GM18907 (cell line): ENCODE results near the gene ASAH2.
"Not testable (repeated sequence)": the region's sequence is repeated elsewhere in the genome, so short reads cannot be mapped to it uniquely, and the experiment has no call there.

Source experiments
- ATAC-seq: cut with Tn5 transposase; IDR thresholded peaks from one replicate; pipeline ENCODE4 v1.9.1; 2021; ENCODE audit warnings: mild to moderate bottlenecking, moderate library complexity; ENCODE audit not compliant: unreplicated experiment

ASAH2 gene

GRCh38 chr10:50251394-50251793, at the start of gene ASAH2:
TSS of gene ASAH2 (minus strand) at chr10:50251516. CDS start at chr10:50248610, 2,906 bp downstream.
- no peak for ATAC-seq

GRCh38 chr10:50299948-50300669, 48.8 kb upstream of the ASAH2 start:
- no peak for ATAC-seq

- no peak for ATAC-seq
These were observed 44.1 kb upstream of the ASAH2 start for GRCh38 chr10:50295367-50295766.

- ATAC-seq: no peak
These were observed 43.3 kb upstream of the ASAH2 start for GRCh38 chr10:50294582-50294981.

DNA sequence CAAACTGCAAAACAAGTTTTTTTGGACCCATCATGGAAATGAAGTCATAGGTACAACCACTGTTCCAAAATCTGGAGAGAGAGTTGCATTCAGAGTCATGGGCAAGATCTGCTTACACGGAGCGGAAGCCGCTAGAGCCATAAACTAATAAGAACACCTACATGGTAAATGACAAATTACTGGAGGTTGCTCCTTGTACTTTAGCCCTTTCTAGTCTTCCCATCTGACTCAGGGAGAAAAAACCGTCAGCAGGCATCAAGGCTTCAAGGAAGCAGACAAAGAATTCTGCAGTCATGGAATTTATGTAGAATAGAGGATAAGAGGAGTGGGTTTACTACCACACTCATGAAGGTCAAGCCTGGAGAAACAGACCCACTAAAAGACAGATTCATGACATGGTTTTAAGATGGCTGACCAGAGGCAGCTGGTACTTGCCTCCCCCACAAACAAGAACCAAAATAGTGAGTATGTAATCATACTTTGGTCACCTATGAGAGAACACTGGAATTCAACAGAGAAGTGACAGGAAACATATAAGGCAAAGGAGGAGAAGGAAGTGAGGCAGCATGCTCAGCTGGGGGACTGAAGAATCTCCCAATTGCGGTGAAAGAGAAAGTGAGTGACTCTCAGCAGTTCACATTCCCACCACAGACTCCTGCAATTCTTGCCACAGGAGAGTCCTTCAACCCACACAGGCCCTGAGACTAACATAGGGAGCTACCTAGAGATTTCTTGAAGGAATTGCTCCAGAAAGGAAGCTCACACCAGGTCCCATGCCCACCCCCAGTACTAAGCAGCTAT, 42.4 kb upstream of the ASAH2 start:
- ATAC-seq: no peak

DNA sequence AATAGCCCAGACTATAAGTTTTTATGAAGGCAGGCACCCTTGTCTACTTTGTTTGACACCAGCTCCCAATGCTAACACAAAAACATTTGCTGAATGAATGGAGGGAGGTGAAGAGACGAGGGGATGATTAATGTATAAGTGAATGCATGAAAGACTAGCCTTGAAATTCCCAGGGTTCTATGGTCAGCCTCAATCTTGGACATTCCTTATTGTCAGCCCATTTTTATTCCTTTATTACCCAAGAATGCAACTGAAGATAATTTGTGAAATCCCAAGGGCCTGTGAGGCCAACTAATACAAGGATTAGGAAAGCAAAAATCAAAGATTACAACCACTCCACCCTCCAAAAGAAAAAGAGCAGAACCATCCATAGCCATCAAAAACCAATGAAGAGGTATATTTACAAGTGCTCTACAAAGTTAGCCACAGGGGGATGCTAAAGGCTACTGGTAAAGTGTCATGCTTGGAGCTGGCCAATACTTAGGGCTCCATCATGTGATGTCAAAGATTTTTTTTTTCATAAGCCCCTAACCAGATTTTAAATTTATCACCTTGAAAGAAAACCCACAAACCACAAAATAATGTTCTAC, 40.0 kb upstream of the ASAH2 start:
- no peak for ATAC-seq

DNA sequence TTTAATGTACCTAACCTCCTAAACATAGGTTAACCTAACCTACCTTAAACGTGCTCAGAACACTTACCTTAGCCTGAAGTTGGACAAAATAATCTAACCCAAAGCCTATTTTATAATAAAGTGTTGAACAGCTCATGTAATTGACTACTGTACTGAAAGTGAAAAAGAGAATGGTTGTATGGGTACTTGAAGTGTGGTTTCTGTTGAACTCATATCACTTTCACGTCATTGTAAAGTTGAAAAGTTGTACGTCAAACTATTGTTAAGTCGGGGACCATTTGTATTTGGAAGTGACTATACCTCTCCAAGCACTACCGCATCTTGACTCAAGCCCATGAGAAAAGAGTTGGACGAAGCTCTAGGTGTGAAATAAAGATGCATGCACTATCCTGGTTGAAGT, 37.9 kb upstream of the ASAH2 start:
- no peak for ATAC-seq

DNA sequence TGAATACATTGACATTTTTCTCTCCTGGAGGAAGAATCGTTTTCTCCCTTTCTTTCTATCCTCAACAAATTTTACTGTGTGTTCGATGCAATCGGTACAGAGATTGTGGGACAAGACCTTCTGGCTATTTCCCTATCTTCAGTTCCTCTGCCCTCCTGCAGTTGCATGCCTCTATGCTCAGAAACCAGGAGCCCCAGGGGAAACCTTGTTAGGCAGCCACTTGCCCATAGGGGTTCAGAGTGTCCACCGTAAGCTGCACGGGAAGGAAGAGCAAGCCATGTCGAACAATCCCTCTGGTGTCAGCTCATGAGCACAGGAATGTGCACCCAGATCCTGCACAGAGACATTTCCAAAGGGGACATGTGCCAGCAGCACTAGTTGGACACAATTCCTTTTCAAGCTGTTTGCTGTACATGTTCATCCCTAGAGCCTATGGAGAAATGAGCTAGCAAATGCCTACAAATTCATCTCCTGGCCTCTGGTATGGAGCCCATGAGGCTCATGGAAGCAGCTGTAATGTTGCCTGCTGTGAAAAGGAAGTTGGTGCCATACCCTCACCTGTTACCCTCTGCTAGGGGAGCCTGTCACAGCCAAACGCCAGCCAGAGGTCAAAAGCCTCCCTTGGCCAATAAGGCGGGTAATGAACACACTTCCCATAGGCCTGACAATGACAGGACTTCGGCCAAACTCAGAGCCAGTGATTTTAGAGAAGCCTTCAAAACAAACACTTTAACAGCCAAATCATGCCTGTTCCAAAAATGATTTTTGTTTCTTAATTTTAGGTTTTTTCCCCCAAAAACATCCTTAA, 35.9 kb upstream of the ASAH2 start:
- ATAC-seq: no peak

- ATAC-seq: no peak
These were observed 35.2 kb upstream of the ASAH2 start for GRCh38 chr10:50286517-50286916.

- ATAC-seq: no peak
These were observed 30.7 kb upstream of the ASAH2 start for GRCh38 chr10:50281967-50282522.

DNA sequence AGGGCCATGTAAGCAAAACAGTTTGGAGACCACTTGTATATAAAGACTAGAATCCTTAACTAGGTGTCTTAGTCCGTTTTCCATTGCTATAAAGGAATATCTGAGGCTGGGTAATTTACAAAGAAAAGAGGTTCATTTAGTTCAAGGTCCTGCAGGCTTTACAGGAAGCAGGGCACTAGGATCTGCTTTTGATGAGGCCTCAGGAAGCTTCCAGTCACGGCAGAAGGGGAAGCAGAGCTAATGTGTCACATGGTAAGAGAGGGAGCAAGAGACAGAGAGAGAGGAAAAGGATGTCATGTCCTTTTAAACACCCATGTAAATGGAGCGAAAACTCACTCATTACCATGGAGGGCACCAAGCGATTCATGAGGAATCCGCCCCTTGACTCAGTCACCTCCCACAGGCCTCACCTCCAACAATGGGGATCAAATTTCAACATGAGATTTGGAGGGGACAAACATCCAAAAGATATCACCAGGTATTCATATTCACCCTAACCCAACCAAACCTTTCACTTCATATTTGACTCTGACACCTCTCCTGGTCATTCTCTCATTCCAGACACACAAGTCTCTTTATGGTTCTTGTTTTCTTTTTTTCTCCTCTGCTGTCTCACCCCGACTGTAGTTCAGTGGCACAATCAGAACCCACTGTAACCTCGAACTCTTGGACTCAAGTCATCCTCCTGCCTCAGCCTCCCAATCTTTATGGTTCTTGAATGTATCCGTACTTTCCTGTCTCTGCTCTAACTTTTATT, 30.1 kb upstream of the ASAH2 start:
- ATAC-seq: no peak

- ATAC-seq: no peak
These were observed 28.9 kb upstream of the ASAH2 start for GRCh38 chr10:50280049-50280841.

DNA sequence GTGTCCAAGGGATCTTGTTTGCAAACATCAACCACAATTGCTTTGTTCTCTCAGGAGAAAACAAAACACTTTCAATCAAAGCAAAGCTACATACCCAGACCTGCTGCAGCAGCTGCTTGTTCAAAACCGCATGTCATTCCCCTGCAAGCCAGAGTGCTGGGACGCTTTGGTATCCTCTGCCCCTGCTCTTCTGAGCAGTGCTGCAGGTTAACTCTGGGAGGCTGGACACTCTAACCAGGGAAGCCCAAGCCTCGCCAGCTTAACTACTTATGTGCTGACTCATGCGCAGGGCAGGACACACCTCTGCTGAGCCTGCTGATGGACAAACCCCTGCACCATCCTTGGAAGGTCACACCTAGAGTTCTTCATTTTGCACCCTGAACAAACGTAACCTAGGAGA, 28.2 kb upstream of the ASAH2 start:
- no peak for ATAC-seq

DNA sequence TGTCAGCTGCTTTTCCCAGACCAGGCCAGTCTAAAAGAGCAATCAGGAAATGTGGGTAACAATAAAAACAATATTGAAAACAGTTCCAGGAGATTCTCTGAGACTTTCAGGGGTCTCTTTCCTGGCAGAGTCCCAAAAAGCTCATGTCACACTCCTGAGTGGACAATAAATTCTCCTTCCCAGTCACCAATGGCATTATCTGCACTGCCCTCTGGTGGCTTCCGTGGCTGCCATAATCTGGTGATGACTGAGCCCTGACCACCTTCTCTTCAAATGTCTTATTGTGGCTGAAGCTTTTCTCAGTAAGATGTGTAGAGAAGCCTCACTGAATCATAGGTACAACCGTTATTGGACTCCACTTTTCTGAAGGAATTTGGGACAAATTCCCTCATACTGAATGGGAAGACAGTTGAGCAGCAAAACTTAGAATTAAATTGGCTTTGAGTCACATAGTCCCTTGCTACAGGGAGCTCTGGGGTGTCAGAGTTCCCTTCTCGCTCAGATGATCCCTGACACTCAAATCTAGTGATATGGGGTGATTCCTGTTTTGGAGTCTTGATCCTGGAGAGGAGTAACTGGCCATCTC, 24.4 kb upstream of the ASAH2 start:
- ATAC-seq: peak; percentile 68

DNA sequence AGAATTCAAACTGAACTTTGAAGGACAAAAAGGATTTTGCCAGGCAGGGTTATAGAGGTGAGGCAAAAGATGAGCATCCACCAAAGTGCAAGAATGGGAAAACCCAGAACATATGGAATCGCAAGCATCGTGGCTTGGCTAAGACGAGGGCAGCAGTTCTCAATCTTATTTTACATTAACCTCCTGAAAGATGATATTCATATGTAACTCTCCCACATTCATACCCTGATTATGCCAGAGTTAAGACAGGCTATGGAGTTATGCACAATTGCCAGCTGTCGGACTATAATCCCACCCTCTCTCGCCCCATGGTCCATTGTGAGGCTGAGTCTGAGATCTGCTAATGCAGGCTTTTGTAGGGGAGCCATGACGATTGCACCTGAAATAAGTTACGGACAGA, 21.2 kb upstream of the ASAH2 start:
- no peak for ATAC-seq

DNA sequence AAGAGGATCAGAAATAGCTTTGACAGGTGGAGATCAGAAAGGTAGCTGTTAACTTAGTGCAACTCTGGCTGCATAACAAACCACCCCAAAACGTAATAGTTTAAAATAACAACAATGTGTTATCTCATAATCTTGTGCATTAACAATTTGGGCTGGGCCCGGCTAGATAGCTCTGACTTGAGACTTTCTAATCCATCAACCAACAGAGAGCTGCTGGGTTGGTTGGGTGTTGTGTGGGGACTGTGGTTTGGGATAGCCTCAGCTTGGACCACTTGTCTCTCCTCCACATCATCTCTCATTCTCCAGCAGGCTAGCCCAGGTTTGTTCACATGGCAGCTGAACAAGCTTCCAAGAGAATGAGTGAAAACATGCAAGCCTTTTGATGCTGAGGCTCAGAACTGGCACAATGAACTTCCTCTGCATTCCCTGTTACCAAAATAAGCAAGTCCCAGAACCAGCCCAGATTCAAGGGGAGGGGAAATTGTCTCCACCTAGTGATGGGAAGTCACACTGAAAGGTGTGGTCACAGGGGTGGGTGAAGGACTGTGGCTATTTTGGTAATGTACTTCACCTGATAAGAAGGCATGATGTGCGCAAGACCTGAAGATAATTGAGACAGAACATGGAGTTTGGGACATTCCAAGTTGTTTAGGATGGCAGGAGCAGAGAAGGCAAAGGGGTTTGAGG, 20.4 kb upstream of the ASAH2 start:
- ATAC-seq: no peak

GRCh38 chr10:50267877-50268276, 16.6 kb upstream of the ASAH2 start:
- ATAC-seq: not testable (repeated sequence)

DNA sequence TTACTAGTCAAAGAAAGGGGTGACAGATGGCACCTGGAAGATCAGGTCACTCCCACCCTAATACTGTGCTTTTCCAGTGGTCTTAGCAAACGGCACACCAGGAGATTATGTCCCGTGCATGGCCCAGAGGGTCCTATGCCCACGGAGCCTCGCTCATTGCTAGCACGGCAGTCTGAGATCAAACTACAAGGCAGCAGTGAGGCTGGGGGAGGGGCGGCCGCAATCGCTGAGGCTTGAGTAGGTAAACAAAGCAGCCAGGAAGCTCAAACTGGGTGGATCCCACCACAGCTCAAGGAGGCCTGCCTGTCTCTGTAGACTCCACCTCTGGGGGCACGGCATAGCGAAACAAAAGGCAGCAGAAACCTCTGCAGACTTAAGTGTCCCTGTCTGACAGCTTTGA, 11.3 kb upstream of the ASAH2 start:
- ATAC-seq: not testable (repeated sequence)
